ENCODE data around the gene SMAD3.

DNA sequence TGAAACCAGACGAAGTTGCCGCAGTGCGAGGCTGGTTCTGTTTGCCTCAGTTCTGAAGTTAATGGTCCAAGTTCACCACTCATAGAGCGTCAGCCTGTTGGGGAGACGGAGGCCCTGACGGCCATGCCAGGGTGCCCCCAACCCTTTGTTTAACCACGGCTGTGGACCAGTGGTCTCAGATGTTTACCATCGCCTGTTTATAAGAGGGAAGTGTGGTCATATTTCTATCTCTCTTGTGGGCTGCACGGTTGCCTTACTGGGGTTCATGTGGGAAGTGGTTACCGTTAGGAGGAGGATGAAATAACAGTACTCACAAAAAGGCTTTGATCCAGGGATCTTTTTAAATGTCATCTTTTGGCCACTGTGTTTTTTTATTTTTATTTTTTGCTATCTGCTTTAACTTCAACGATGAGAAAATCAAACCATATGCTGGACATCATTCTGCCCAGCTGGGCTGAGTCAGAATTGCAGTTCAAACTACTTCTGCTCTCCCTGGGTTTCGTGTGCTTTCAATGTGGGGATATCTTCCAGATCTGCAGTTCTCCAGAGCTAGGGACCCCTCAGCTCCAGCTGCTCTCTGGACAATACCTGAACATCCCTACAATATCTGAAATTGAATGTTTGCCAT lies 17.8 kb downstream of the SMAD3 start:
- TF ChIP-seq, protein P1, sequence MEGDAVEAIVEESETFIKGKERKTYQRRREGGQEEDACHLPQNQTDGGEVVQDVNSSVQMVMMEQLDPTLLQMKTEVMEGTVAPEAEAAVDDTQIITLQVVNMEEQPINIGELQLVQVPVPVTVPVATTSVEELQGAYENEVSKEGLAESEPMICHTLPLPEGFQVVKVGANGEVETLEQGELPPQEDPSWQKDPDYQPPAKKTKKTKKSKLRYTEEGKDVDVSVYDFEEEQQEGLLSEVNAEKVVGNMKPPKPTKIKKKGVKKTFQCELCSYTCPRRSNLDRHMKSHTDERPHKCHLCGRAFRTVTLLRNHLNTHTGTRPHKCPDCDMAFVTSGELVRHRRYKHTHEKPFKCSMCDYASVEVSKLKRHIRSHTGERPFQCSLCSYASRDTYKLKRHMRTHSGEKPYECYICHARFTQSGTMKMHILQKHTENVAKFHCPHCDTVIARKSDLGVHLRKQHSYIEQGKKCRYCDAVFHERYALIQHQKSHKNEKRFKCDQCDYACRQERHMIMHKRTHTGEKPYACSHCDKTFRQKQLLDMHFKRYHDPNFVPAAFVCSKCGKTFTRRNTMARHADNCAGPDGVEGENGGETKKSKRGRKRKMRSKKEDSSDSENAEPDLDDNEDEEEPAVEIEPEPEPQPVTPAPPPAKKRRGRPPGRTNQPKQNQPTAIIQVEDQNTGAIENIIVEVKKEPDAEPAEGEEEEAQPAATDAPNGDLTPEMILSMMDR (IDR thresholded peaks at IDR 0.05), result no peak
- TF ChIP-seq POLR2A (IDR thresholded peaks at IDR 0.05), result no peak
